ENCODE results near the gene OSBPL1A. TPM values are rescaled to one million over a fixed set of nuclear protein-coding genes. Genes with fewer than 3 reads are reported as not detected.

The OSBPL1A gene
- polyA plus RNA-seq, 2 of the 4 experiments (the other 2 are of a cell fraction) = 10.5 to 22.1 TPM

- H3K4me2 ChIP-seq = no peak overlapping the region
- POLR2A ChIA-PET = no interaction called here
- no peak for ATAC-seq
- TF ChIP-seq EHF (CRISPR knock-in tag; IDR thresholded peaks at IDR 0.05) = no peak
- TF ChIP-seq MAFK (IDR thresholded peaks at IDR 0.05; ENCODE audit: partially characterized antibody) = no peak
- no peak for TF ChIP-seq GATA3 (IDR thresholded peaks at IDR 0.05; ENCODE audit: borderline replicate concordance)
- TF ChIP-seq USF2 (IDR thresholded peaks at IDR 0.05) = no peak
- TF ChIP-seq ZC3H11A (IDR thresholded peaks at IDR 0.05) = no peak
- TF ChIP-seq NPAS2 (CRISPR knock-in tag; IDR thresholded peaks at IDR 0.05; ENCODE audit: borderline replicate concordance) = no peak
- no peak for TF ChIP-seq EHMT2 (IDR thresholded peaks at IDR 0.05; ENCODE audit: low read depth)
- no peak for TF ChIP-seq TP53 (CRISPR knock-in tag; IDR thresholded peaks at IDR 0.05)
- no peak for TF ChIP-seq ELK1 (IDR thresholded peaks at IDR 0.05; ENCODE audit: low read depth, low read length)
- no peak for TF ChIP-seq FOSL2 (IDR thresholded peaks at IDR 0.05)
- TF ChIP-seq FOSL2 (CRISPR knock-in tag; IDR thresholded peaks at IDR 0.05) = no peak
- no peak for TF ChIP-seq REST (IDR thresholded peaks at IDR 0.05)
- TF ChIP-seq CBX8 (IDR thresholded peaks at IDR 0.05) = no peak
- TF ChIP-seq RCOR1 (IDR thresholded peaks at IDR 0.05; ENCODE audit: low read depth, low read length) = no peak
- TF ChIP-seq RNF2 (IDR thresholded peaks at IDR 0.05; ENCODE audit: borderline replicate concordance, low read depth) = no peak
- TF ChIP-seq FOXS1 (CRISPR knock-in tag; IDR thresholded peaks at IDR 0.05) = no peak
- no peaks in the 10 kb centered on the region for H3K9me3 ChIP-seq
- H3K27ac ChIP-seq = no peak overlapping the region
- DNase-seq (ENCODE audit: low read depth in 1 of 2, low spot score in 1 of 2) = no peak
- no peak for FAIRE-seq
- CTCF ChIA-PET = interaction anchor here (1.0 to 1.3 kb wide), 2 partner anchors 10 to 108 kb away, joined by 3 to 4 read pairs; no protein-coding TSS in a partner anchor
- no peaks in the 10 kb centered on the region for H3K4me1 ChIP-seq
- WGBS (ENCODE audit: missing lambda C conversion rate) = 60% methylated on average over 5 of the region's 5 CpGs
- H3K4me3 ChIP-seq = no peak overlapping the region
Measured at GRCh38 chr18:24199372-24199962, 198.2 kb downstream of the OSBPL1A start.

- Histone ChIP-seq H3K27ac (no peak overlapping the region), H3K9me3 (no peaks in the 10 kb centered on the region), H3K4me3 (no peak overlapping the region), H3K4me1 (no peaks in the 10 kb centered on the region), H3K4me2 (no peak overlapping the region)
- no peak for DNase-seq (ENCODE audit: low read depth in 1 of 2, low spot score in 1 of 2)
- ChIA-PET CTCF (no interaction called here), POLR2A (no interaction called here)
- TF ChIP-seq EHF (CRISPR knock-in tag; IDR thresholded peaks at IDR 0.05) (no peak), CTCF (IDR thresholded peaks at IDR 0.05) (no peak), CEBPB (IDR thresholded peaks at IDR 0.05) (no peak), KDM5A (IDR thresholded peaks at IDR 0.05) (no peak)
- ATAC-seq = no peak
- 89% methylated on average over 9 of the region's 9 CpGs for WGBS (ENCODE audit: missing lambda C conversion rate)
- FAIRE-seq = no peak
Measured at GRCh38 chr18:24198461-24198860, 199.2 kb downstream of the OSBPL1A start.
